Upper lobe of left lung (tissue), 6 donors: ENCODE data around the gene TNS3. TPM values are rescaled to one million over a fixed set of nuclear protein-coding genes. Genes with fewer than 3 reads are reported as not detected.

Experiments
- ATAC-seq, 2 donors: fragments of 200-7000 bp; cut with Tn5 transposase; one replicate each; pipeline ENCODE4 v1.9.1; 2022; ENCODE audit warnings: mild to moderate bottlenecking in 2 of 2, moderate library complexity in 2 of 2; ENCODE audit not compliant: low FRiP score in 2 of 2
- DNase-seq, 2 donors: peaks; one replicate each; pipeline ENCODE4 v3.0.0-alpha.2; 2019 to 2020
- H3K27ac ChIP-seq, 4 donors: fragments of 200-600 bp; sonication (generic); one replicate each; pipeline ENCODE4 v1.5.1; 2016 to 2019
- H3K27me3 ChIP-seq, 4 donors: fragments of 200-600 bp; sonication (generic); one replicate each; pipeline ENCODE4 v1.5.1; 2017 to 2019
- H3K36me3 ChIP-seq, 4 donors: fragments of 200-600 bp; sonication (generic); one replicate each; pipeline ENCODE4 v1.5.1; 2016 to 2019
- H3K4me1 ChIP-seq, 4 donors: fragments of 200-600 bp; sonication (generic); one replicate each; pipeline ENCODE4 v1.5.1; 2018 to 2019
- H3K4me3 ChIP-seq, 4 donors: fragments of 200-600 bp; sonication (generic); one replicate each; pipeline ENCODE4 v1.5.1; 2017 to 2019; ENCODE audit warnings: mild to moderate bottlenecking in 2 of 4, moderate library complexity in 1 of 4
- H3K9me3 ChIP-seq, 4 donors: fragments of 200-600 bp; sonication (generic); one replicate each; pipeline ENCODE4 v1.5.1; 2018 to 2019
- EP300 ChIP-seq, 4 donors: sonication (generic); formaldehyde crosslinking; IDR thresholded peaks; one replicate each; pipeline ENCODE4 v1.5.1; 2017; ENCODE audit warnings: antibody characterized with exemption in 4 of 4, control low read depth in 2 of 4
- POLR2A ChIP-seq, 4 donors: fragments of 450-650 bp; IDR thresholded peaks; one replicate each; pipeline ENCODE4 v1.5.1; 2016 to 2017; ENCODE audit warnings: antibody characterized with exemption in 4 of 4, mild to moderate bottlenecking in 2 of 4
- POLR2AphosphoS5 ChIP-seq, 2 donors: sonication (generic); formaldehyde crosslinking; IDR thresholded peaks; one replicate each; pipeline ENCODE4 v1.5.1; 2017; ENCODE audit warnings: antibody characterized with exemption in 2 of 2
- WGBS, 2 donors: methylation state at CpG; one replicate each; pipeline ENCODE4 v1.1.5; 2017 to 2018; 5-methylcytosine and 5-hydroxymethylcytosine counted together
- total RNA-seq, 6 donors: library from RNA; depleted of rRNA in 4 of 6; stranded (reverse); fragments of >200 nt in 4 of 6; gene quantifications; one replicate each; pipeline versions ENCODE4 v1.1.0 to v1.2.1, GENCODE V29; 2016 to 2021
- TF ChIP-seq, protein P1 (sequence below), 6 experiments: fragments of 450-650 bp in 4 of 6; fragments of 200-600 bp in 2 of 6; sonication (generic) in 2 of 6; IDR thresholded peaks; one replicate each; pipeline ENCODE4 v1.5.1; 2016 to 2019; ENCODE audit warnings: antibody characterized with exemption in 6 of 6
- donor health status: DM: no; HTN: no; CAD: no; lungs with moderate emphysema.
- donor health status: DM: no; HTN: yes; CAD: no; lungs with severe emphysema.

The TNS3 gene
- total RNA-seq, 6 donors from 2014 or later = 90.6 to 266 (median 143) TPM

DNA sequence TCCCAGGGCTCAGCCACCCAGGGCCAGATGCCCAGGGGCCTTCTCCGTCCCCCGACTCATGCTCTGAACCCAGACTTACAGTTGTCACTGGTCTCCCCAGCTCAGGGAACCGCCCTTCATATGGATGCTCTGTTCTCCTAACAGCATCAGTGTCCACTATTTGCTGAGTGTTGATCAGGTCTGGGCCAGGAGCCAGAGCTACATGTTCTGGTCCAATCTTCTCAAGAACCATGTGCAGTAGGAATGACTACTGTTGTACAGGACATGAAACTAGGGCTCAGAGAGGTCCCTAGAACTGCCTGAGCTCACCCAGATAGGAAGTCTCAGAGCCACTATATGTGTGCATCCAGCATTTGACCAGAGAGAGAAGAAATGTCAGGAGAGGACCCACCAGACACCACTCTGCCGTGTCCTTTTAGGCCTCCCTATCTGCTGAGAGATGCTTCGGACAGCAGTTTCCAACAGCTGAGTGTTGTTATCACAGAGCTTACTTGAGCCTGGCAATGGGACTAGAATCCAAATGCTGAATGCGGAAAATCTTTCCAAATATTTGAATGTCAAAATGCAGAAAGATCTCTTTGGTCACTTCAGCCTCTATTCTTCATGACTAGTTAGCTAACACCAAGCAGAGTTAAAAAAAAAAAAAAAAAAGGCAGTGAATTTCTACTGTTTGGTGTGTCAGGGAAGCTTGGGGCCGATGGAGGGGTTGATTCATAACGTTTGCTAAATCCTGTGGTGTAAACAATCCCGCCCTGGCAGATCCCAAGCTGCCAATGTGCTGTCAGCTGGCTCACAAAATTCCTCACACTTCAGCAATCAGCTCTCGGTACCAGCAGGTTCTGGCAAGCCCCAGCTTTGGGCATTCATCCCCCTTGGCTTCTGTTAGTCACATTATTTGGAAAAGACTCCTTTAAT, 246.1 kb downstream of the TNS3 start:
- H3K9me3 ChIP-seq = no peaks in the 10 kb centered on the region
- H3K27ac ChIP-seq = peak overlapping the region in 3 of 4 donors; percentile 16 to 59 (median 19)
- H3K4me3 ChIP-seq = no peak overlapping the region
- no peak for TF ChIP-seq EP300 (IDR thresholded peaks at IDR 0.05)
- no peak for TF ChIP-seq POLR2AphosphoS5 (IDR thresholded peaks at IDR 0.05)
- TF ChIP-seq, protein P1, sequence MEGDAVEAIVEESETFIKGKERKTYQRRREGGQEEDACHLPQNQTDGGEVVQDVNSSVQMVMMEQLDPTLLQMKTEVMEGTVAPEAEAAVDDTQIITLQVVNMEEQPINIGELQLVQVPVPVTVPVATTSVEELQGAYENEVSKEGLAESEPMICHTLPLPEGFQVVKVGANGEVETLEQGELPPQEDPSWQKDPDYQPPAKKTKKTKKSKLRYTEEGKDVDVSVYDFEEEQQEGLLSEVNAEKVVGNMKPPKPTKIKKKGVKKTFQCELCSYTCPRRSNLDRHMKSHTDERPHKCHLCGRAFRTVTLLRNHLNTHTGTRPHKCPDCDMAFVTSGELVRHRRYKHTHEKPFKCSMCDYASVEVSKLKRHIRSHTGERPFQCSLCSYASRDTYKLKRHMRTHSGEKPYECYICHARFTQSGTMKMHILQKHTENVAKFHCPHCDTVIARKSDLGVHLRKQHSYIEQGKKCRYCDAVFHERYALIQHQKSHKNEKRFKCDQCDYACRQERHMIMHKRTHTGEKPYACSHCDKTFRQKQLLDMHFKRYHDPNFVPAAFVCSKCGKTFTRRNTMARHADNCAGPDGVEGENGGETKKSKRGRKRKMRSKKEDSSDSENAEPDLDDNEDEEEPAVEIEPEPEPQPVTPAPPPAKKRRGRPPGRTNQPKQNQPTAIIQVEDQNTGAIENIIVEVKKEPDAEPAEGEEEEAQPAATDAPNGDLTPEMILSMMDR (IDR thresholded peaks at IDR 0.05) = no peak
- TF ChIP-seq POLR2A (IDR thresholded peaks at IDR 0.05) = no peak
- DNase-seq (peak in 1 of 2 donors; percentile 20), ATAC-seq (no peak)
- no peaks in the 10 kb centered on the region for H3K36me3 ChIP-seq
- peaks cover 22 to 39% (median 25%) of the 10 kb centered on the region in 4 donors for H3K4me1 ChIP-seq
- 61 to 62% methylated on average over 8 to 10 of the region's 10 CpGs for WGBS, 2 donors
- H3K27me3 ChIP-seq = no peaks in the 10 kb centered on the region

DNA sequence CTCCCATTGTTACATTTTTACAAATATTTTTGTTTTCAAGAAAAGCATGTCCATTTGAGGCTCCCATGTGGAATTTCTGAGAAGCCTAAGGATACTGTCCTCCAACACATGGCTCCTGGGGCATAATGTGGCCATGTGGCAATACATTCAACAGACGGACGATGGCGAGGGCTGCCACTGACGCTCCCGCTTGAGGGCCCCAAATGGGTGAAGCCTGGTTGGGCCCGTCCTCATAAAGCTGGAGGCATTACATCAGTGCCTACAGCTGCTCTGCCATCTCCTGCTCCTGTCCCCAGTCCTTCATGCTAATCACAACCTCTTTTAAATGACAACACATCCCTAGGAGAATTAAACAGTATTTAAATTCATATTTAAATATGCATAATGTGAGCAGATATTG, 246.8 kb downstream of the TNS3 start:
- peak; percentile 14 to 49 for DNase-seq
- H3K9me3 ChIP-seq = no peaks in the 10 kb centered on the region
- H3K27ac ChIP-seq = peak overlapping the region in 2 of 4 donors; percentile 28 to 59
- H3K36me3 ChIP-seq = no peaks in the 10 kb centered on the region
- TF ChIP-seq POLR2A (IDR thresholded peaks at IDR 0.05) (no peak), POLR2AphosphoS5 (IDR thresholded peaks at IDR 0.05) (no peak), EP300 (IDR thresholded peaks at IDR 0.05) (no peak)
- TF ChIP-seq, protein P1 (IDR thresholded peaks at IDR 0.05) = no peak
- peaks cover 29 to 46% (median 32%) of the 10 kb centered on the region in 4 donors for H3K4me1 ChIP-seq
- H3K27me3 ChIP-seq = no peaks in the 10 kb centered on the region
- H3K4me3 ChIP-seq = no peak overlapping the region
- 92 to 93% methylated on average over 6 of the region's 6 CpGs for WGBS, 2 donors
- no peak for ATAC-seq

DNA sequence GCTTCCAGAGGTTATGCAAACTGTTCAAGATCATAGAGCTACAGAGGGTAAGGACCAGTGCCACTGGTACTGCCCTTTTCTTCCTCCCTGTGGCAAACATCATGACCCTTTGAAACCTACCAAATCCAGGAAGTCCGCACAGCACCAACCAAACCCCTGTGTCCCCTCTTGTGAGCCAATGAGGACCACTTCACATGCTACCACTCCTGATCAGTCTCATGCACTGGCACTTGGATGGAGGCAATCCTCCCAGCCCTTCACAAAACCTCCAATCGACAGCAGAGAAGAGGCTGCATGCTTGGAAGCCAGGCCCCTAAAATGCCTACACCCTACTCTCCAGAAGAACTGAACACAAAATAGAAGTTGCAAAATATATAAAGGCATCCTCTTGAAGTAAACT, 248.0 kb downstream of the TNS3 start:
- Histone ChIP-seq H3K27ac (peak overlapping the region in 1 of 4 donors; percentile 84), H3K4me1 (peaks cover 40 to 56% (median 42%) of the 10 kb centered on the region in 4 donors), H3K27me3 (no peaks in the 10 kb centered on the region), H3K4me3 (no peak overlapping the region), H3K9me3 (no peaks in the 10 kb centered on the region), H3K36me3 (peaks cover 0 to 7% (median 0%) of the 10 kb centered on the region in 4 donors)
- TF ChIP-seq POLR2AphosphoS5 (IDR thresholded peaks at IDR 0.05) (no peak), EP300 (IDR thresholded peaks at IDR 0.05) (no peak), POLR2A (IDR thresholded peaks at IDR 0.05) (no peak)
- no peak for DNase-seq
- WGBS, 2 donors = 72 to 79% methylated on average over 2 of the region's 2 CpGs
- ATAC-seq = no peak

DNA sequence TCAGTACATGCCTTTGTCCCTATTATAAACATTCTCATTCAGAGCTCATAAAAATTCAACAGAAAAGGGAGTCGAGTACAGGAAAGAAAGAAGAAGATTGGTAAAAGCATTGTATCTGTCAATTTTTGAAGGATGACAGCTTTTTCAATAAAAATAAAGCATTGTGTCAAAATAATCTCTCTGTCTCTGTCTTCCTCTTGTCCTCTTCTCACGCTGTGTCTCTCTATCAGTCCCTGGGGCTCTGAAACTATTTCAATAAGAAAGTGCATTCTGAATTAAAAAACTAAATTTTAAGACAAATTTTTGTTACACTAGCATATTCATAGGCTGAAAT, 248.4 kb downstream of the TNS3 start:
- no peak for DNase-seq
- H3K27me3 ChIP-seq = no peaks in the 10 kb centered on the region
- no peaks in the 10 kb centered on the region for H3K9me3 ChIP-seq
- TF ChIP-seq POLR2AphosphoS5 (IDR thresholded peaks at IDR 0.05) (no peak), POLR2A (IDR thresholded peaks at IDR 0.05) (no peak), EP300 (IDR thresholded peaks at IDR 0.05) (no peak)
- TF ChIP-seq, protein P1 (IDR thresholded peaks at IDR 0.05) = no peak
- H3K36me3 ChIP-seq = peaks cover 0 to 7% (median 0%) of the 10 kb centered on the region in 4 donors
- no peak overlapping the region for H3K4me3 ChIP-seq
- H3K27ac ChIP-seq = peak overlapping the region in 1 of 4 donors; percentile 84
- peaks cover 45 to 61% (median 47%) of the 10 kb centered on the region in 4 donors for H3K4me1 ChIP-seq
- ATAC-seq = no peak
- 58 to 65% methylated on average over 2 of the region's 2 CpGs for whole genome bisulfite sequencing, 2 donors

DNA sequence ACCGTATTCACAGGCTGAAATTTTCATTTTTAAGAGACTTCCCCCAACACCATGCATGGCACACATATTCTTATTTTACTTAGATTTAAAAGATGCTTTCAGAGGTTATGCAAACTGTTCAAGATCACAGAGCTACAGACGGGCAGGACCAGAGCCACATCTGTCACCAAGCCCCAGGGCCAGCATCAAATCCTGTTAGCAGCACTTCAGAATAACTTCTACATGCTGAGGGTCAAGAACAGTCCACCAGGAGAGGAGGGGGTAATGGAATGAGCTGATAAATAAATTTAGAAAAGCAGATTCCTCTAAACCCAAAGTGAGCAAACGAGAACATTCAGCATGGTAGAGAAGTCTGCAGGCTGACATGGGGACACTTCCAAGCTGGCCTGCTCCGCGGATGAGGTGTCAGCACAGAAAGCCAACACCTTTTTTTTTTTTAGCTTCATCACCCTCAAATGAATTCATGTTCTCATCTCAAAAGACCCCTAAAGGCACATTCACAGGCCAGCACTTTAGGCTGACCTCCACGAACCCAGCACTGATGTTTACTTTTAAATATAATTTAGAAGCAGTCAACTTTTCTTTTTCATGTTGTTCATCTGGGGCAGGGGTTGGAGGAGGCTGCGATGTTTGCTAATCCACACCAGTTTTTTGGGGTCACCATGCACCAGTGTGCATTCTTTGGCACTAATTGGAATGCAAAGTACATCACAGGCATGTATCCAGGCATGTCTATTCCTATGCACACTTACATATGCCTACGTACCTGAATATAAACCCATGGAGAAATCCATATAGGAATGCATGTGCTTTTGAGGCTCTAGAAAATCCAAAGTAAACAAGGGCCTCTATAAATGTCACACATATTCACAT, 249.0 kb downstream of the TNS3 start:
- TF ChIP-seq POLR2A (IDR thresholded peaks at IDR 0.05) = no peak
- TF ChIP-seq EP300 (IDR thresholded peaks at IDR 0.05) = no peak
- TF ChIP-seq, protein P1 (IDR thresholded peaks at IDR 0.05) = no peak
- no peak for TF ChIP-seq POLR2AphosphoS5 (IDR thresholded peaks at IDR 0.05)
- H3K27ac ChIP-seq = peak overlapping the region in 3 of 4 donors; percentile 71 to 91 (median 84)
- H3K9me3 ChIP-seq = no peaks in the 10 kb centered on the region
- WGBS, 2 donors = 75 to 78% methylated on average over 8 of the region's 8 CpGs
- no peak overlapping the region for H3K4me3 ChIP-seq
- peaks cover 49 to 67% (median 51%) of the 10 kb centered on the region in 4 donors for H3K4me1 ChIP-seq
- no peak for DNase-seq
- peaks cover 0 to 7% (median 0%) of the 10 kb centered on the region in 4 donors for H3K36me3 ChIP-seq
- ATAC-seq = no peak
- no peaks in the 10 kb centered on the region for H3K27me3 ChIP-seq
